GM19043 (cell line): Measurements from ENCODE around the gene ITK.
"Not testable (repeated sequence)": the region's sequence is repeated elsewhere in the genome, so short reads cannot be mapped to it uniquely, and the experiment has no call there.

Source experiments
- ATAC-seq: cut with Tn5 transposase; IDR thresholded peaks from one replicate; pipeline ENCODE4 v1.9.1; 2021; ENCODE audit warnings: low read depth; ENCODE audit not compliant: unreplicated experiment

Gene ITK

DNA sequence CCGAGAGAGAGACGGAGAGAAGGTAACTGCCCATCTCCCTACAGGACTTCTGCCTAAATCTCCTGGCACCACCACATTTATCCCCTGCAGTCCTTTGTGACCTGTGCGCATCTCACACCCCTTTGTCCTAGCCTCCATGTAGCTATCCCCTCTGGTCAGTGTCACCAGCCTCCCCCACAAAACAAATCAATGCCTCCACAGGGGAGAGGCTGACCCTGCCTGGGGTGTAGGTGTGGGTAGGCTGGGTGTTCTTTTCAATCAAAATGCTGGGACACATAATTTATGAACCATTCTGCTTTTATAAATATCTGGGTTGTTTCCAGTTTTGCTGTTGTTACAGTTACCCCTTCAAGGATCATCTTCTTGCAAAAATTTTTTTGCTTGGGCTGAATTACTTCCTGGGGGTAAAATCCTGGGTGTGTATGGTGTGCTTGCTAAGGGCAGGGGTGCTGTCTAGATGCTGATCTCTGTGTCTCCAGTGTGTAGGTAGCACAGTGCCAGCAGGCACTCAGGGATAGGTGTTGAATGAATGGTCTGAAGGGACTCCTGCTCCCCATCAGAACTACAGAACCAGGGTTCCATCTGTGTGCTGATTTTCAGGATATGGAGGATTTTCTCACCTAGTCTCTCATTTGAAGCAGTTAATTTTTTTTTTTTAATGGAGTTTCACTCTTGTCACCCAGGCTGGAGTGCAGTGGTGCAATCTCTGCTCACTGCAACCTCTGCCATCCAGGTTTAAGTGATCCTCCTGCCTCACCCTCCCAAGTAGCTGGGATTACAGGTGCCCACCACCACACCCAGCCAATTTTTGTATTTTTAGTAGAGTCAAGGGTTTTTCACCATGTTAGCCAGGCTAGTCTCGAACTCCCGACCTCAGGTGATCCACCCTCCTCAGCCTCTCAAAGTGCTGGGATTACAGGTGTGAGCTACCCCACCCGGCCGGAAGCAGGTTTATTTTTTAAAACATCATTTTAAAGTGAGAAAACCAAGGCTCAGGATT is 14.1 kb upstream of the ITK start, which contains the start of gene GARIN3:
Gene GARIN3, minus strand, starts transcription at position 51 of the 1,000 bp plus-strand sequence. CDS start 96 bp downstream, outside the sequence.
- ATAC-seq, result no peak

- ATAC-seq, result no peak
These were observed 13.4 kb upstream of the ITK start for GRCh38 chr5:157167214-157167621.

- ATAC-seq, result no peak
These were observed 12.4 kb upstream of the ITK start for GRCh38 chr5:157168286-157168685.

DNA sequence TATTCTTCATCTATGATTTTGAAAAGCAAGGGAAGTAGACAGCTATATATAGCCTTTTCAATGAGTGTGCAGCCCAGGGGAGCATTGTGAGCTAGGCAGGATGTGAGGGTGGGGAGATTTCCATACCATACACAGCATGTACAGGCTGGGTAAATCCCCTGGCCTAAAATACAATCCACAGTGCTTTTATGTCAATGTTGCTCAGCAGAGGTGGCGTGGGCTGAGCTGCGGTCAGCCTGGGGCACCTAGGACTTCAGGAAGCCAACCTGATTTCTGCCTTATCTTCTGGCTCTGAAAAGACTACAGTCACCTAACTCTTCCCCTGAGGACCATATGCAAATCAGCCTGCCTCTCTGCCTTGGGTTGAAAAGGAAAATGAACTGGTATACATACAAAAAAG is 8.2 kb upstream of the ITK start:
- peak; percentile 99 for ATAC-seq

DNA sequence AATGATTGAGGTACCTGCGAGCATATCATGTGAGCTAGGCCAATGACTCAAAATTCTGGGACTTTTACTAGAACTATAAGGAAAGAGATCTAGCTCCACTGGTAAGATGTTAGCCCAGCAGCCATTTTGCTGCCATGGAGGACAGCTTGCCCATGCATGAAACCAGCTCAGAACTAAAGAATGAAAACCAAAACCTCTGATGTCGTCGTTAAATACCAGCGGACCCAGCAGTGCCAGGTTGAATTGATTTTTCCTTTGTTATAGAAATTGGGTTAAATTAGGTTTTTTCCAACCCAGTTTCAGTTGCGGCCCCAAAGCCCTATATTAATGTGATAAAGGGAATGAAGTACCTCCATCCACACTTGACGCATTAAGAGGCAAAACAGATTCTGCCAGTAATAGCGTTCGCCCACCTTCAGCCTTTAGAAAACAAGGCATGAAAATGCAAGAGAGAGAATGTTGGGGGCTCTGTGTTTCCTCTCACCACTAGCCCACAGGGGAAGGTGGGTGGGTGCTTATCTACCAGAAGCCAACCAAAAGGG is 5.5 kb upstream of the ITK start:
- ATAC-seq, result no peak

DNA sequence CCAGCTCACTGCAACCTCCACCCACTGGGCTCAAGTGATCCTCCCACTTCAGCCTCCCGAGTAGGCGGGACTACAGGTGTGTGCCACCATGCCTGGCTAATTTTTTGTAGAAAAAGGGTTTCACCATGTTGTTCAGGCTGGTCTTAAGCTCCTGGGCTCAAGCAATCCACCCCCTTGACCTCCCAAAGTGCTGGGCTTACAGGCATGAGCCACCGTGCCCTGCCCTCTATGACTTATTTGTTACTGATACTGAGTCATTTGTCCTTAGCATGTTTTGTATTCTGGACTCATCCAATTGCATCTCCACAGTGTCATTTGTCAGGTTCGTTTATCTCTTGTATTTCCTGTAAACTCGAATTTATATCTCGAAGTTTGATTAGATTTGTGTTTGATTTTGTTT is 2.7 kb upstream of the ITK start:
- no peak for ATAC-seq

DNA sequence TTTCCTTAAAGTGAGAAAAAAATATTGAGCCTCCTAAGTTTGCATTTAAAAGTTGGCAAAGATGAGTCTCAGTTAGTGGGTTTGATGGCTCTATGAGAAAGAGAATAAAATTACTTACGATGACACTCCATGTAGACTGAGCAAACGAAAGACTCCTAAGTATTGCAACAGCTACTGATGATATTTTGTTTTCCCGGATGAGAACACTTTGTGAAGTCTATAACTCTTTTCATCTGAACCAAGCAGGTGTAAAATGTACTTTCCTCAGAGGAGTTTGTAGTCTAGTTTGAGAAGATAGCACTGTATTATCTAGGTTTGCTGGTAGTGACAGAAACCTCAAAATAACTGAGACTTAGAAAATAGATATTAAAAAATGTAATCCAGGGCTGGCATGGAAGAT is 1.7 kb upstream of the ITK start:
- no peak for ATAC-seq

DNA sequence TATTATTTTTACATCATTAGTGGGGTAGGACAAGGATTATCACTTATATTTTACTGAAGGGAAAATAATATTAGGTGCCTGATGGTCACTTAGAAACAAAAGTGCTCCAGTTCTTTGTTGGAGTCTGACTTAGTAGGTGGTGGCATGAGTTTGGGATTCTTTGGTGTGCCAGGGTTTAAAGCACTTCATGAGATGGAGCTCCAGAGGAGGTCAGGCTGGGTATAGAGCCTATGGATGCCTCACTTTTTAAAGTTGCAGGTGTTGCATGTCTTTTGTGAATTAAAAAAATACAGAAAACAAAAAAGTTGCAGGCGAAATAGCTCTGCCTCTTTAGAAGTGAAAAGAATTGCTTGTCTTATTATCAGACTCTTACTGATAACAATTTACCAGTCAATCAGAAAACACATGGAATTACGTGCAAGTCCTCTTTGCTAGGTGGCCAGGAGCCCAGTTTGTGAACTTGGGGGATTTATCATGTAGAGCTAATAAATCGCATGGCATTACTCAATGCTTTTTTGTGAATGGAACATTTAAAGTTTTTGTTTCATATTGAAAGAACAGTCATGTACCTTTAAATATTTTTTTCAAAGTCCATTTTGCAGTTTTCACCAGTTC is 1.6 kb downstream of the ITK start:
- no peak for ATAC-seq

GRCh38 chr5:157184117-157184670 is 3.6 kb downstream of the ITK start:
- ATAC-seq, result no peak

GRCh38 chr5:157185122-157185521 is 4.5 kb downstream of the ITK start:
- ATAC-seq, result not testable (repeated sequence)

GRCh38 chr5:157186309-157187045 is 5.8 kb downstream of the ITK start:
- ATAC-seq, result no peak

DNA sequence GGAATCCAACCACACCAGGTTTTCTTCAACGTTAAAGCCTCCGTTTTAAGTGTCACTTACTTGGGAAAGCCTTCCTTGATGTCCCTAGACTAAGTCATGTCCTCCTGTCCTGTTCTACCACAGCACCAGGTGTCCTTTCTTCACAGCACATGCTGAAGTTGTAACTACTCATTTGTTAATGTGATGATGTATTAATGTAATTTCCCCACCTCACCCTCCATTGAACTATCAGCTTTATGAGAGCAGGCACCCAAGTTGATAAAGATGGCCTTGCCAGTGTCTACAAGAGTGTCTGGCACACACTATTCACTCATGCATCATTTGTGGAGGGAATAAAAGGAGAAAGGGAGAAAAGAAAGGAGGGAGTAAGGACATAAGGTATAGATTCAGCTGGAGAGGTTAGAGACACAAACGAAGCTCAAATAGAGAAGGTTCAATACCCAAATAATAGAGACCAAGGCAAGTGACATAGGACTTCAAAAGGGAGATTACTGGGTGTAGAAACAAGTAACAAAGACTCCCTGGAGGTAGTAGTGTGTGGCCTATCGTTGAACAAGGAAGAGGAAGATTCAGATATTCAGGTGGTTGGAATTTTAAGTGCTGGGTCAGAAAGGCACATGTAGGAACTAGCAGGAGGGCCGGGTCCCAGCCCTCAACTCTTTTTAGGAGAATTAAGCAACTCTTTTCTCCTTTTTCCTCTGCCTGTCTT is 6.6 kb downstream of the ITK start:
- no peak for ATAC-seq

GRCh38 chr5:157188270-157188669 is 7.6 kb downstream of the ITK start:
- ATAC-seq, result no peak

DNA sequence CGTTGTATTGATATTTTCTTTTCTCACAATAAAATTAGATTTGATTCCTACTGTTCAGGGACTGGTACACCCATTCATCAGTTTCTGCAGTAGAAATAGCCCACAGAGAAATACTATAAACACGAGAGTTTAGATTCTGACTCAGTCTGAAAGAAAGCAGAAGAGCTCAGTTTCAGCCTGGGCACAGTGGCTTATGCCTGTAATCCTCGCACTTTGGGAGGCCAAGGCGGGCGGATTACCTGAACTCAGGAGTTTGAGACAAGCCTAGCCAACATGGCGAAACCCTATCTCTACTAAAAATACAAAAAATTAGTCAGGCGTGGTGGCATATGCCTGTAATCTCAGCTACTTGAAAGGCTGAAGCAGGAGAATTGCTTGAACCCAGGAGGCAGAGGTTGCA is 8.6 kb downstream of the ITK start:
- no peak for ATAC-seq

GRCh38 chr5:157193699-157194424 is 13.2 kb downstream of the ITK start:
- no peak for ATAC-seq

DNA sequence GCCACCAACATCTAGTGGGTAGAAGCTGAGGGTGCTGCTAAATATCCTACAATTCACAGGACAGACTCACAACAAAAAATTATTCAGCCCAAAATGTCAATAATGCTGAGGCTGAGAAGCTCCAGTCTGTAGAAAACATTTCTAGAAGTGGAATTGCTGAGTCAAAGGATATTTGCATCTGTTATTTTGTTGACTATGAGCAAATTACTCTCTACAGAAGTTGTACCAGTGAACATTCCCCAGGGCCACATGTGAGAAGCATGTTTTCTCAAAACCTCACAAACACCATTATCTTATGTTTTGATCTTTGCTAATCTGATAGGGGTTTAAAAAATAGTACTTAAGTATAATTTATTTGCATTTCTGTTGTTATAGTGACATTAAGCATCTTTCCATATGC is 15.4 kb downstream of the ITK start:
- ATAC-seq, result no peak

DNA sequence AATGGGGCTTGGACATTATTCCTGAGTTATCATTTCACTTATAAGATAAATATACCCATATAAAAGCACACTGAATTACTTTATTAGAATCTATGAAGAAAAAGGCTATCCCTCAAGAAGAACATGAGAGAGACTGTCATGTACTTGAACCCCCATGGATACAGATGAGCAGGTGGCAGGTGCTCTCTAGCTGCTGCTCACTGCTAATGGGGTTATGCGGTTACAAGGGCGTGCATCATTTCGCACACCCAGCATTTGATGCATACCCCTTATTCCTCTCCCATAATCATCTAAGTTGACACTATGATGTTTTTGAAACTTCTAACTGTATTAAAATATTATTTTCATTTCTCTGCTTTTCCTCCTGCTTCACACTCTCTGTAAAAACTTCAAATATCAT is 16.4 kb downstream of the ITK start:
- ATAC-seq, result no peak

GRCh38 chr5:157198277-157198986 is 17.8 kb downstream of the ITK start:
- no peak for ATAC-seq

- ATAC-seq, result no peak
These were observed 21.2 kb downstream of the ITK start for GRCh38 chr5:157201857-157202256.
